Measurements from ENCODE around the gene GYS2. TPM values are rescaled to one million over a fixed set of nuclear protein-coding genes. Genes with fewer than 3 reads are reported as not detected.

Gene GYS2
- total RNA-seq, 1 experiment from 2014 or later, result 0.66 TPM

GRCh38 chr12:21644516-21644915 is 39.9 kb upstream of the GYS2 start:
- H3K4me3 Mint-ChIP-seq (ENCODE audit: unreplicated experiment), result peak overlapping the region; percentile 66
- peaks cover 71% of the 10 kb centered on the region for H3K4me1 Mint-ChIP-seq (ENCODE audit: low read depth, unreplicated experiment)
- no peaks in the 10 kb centered on the region for H3K27me3 Mint-ChIP-seq (ENCODE audit: insufficient read depth, unreplicated experiment)
- H3K27ac Mint-ChIP-seq (ENCODE audit: unreplicated experiment), result peak overlapping the region; percentile 91
- Histone ChIP-seq H3K27me3 (replicated peaks; ENCODE audit: control insufficient read depth, insufficient read depth, low read length) (no peaks in the 10 kb centered on the region), H3K4me1 (peaks cover 86% of the 10 kb centered on the region), H3K36me3 (ENCODE audit: control insufficient read depth, insufficient read depth, low read length) (peaks cover 8% of the 10 kb centered on the region; the same call in 1 of the 2 replicates), H3K4me3 (ENCODE audit: low read depth, low read length) (no peak overlapping the region), H3K9me3 (no peaks in the 10 kb centered on the region)
- intact Hi-C loops (cut with micrococcal nuclease; ENCODE audit: unreplicated experiment), result loop anchor here (5.0 kb wide), 1 partner anchor 142 kb away; the partner anchor contains the start of genes GOLT1B and RECQL
- no TSS peak for BruUV-seq (replicated peaks)
- no peak for DNase-seq
- peaks cover 96% of the 10 kb centered on the region for H3K36me3 Mint-ChIP-seq (ENCODE audit: insufficient read depth, unreplicated experiment)
- no peaks in the 10 kb centered on the region for H3K9me3 Mint-ChIP-seq (ENCODE audit: unreplicated experiment)
- TF ChIP-seq CTCF (IDR thresholded peaks at IDR 0.05; ENCODE audit: insufficient read depth in 1 of 2, low read depth in 1 of 2, low read length in 1 of 2, severe bottlenecking in 1 of 2, unreplicated experiment in 1 of 2), result no peak
- POLR2A ChIA-PET, result no interaction called here
- CTCF ChIA-PET, result interaction anchor here (0.6 kb wide), 1 partner anchor 398 kb away, joined by 4 read pairs; no protein-coding TSS in a partner anchor

GRCh38 chr12:21643758-21644157 is 39.1 kb upstream of the GYS2 start:
- Mint-ChIP-seq H3K4me3 (ENCODE audit: unreplicated experiment) (no peak overlapping the region), H3K27me3 (ENCODE audit: insufficient read depth, unreplicated experiment) (no peaks in the 10 kb centered on the region), H3K27ac (ENCODE audit: unreplicated experiment) (peak overlapping the region; percentile 42), H3K9me3 (ENCODE audit: unreplicated experiment) (no peaks in the 10 kb centered on the region), H3K4me1 (ENCODE audit: low read depth, unreplicated experiment) (peaks cover 72% of the 10 kb centered on the region), H3K36me3 (ENCODE audit: insufficient read depth, unreplicated experiment) (peaks cover 96% of the 10 kb centered on the region)
- no peak overlapping the region for H3K4me3 ChIP-seq (ENCODE audit: low read depth, low read length)
- intact Hi-C loops (cut with micrococcal nuclease; ENCODE audit: unreplicated experiment), result loop anchor here (5.0 kb wide), 1 partner anchor 141 kb away; the partner anchor contains the start of genes GOLT1B and RECQL
- no peak for DNase-seq
- no peaks in the 10 kb centered on the region for H3K27me3 ChIP-seq (replicated peaks; ENCODE audit: control insufficient read depth, insufficient read depth, low read length)
- ChIA-PET CTCF (no interaction called here), POLR2A (no interaction called here)
- no peaks in the 10 kb centered on the region for H3K9me3 ChIP-seq
- BruUV-seq (replicated peaks), result no TSS peak
- peaks cover 8% of the 10 kb centered on the region; the same call in 1 of the 2 replicates for H3K36me3 ChIP-seq (ENCODE audit: control insufficient read depth, insufficient read depth, low read length)
- peaks cover 86% of the 10 kb centered on the region for H3K4me1 ChIP-seq
- TF ChIP-seq CTCF (IDR thresholded peaks at IDR 0.05; ENCODE audit: insufficient read depth in 1 of 2, low read depth in 1 of 2, low read length in 1 of 2, severe bottlenecking in 1 of 2, unreplicated experiment in 1 of 2), result no peak

GRCh38 chr12:21642707-21643389 is 38.2 kb upstream of the GYS2 start:
- CTCF ChIA-PET, result interaction anchor here (0.8 kb wide), 1 partner anchor 35 kb away, joined by 3 read pairs; no protein-coding TSS in a partner anchor
- POLR2A ChIA-PET, result interaction anchor here (0.7 to 1.1 kb wide), 4 partner anchors 9 to 141 kb away, joined by 4 to 8 read pairs (median 5); partner anchors contain the start of genes GOLT1B, KCNJ8, LDHB and RECQL

More at GRCh38 chr12:21642707-21643389, 38.2 kb upstream of the GYS2 start:
- peaks cover 86% of the 10 kb centered on the region for H3K4me1 ChIP-seq
- no peak overlapping the region for H3K4me3 Mint-ChIP-seq (ENCODE audit: unreplicated experiment)
- H3K4me1 Mint-ChIP-seq (ENCODE audit: low read depth, unreplicated experiment), result peaks cover 76% of the 10 kb centered on the region
- H3K27me3 Mint-ChIP-seq (ENCODE audit: insufficient read depth, unreplicated experiment), result no peaks in the 10 kb centered on the region
- H3K36me3 ChIP-seq (ENCODE audit: control insufficient read depth, insufficient read depth, low read length), result peaks cover 8% of the 10 kb centered on the region; the same call in 1 of the 2 replicates
- no peaks in the 10 kb centered on the region for H3K27me3 ChIP-seq (replicated peaks; ENCODE audit: control insufficient read depth, insufficient read depth, low read length)
- no peak for TF ChIP-seq CTCF (IDR thresholded peaks at IDR 0.05; ENCODE audit: insufficient read depth in 1 of 2, low read depth in 1 of 2, low read length in 1 of 2, severe bottlenecking in 1 of 2, unreplicated experiment in 1 of 2)
- peaks cover 96% of the 10 kb centered on the region for H3K36me3 Mint-ChIP-seq (ENCODE audit: insufficient read depth, unreplicated experiment)
- intact Hi-C loops (cut with micrococcal nuclease; ENCODE audit: unreplicated experiment), result loop anchor here (5.0 kb wide), 1 partner anchor 141 kb away; the partner anchor contains the start of genes GOLT1B and RECQL
- no peaks in the 10 kb centered on the region for H3K9me3 Mint-ChIP-seq (ENCODE audit: unreplicated experiment)
- BruUV-seq (replicated peaks), result no TSS peak
- no peak for DNase-seq
- no peak overlapping the region for H3K27ac Mint-ChIP-seq (ENCODE audit: unreplicated experiment)
- no peaks in the 10 kb centered on the region for H3K9me3 ChIP-seq
- H3K4me3 ChIP-seq (ENCODE audit: low read depth, low read length), result no peak overlapping the region

Measured in Caco-2 (cell line).